OCI-LY7 (cell line): ENCODE results near the gene TMEM41B. TPM values are rescaled to one million over a fixed set of nuclear protein-coding genes. Genes with fewer than 3 reads are reported as not detected.

Experiments used
- BruUV-seq: library from RNA; stranded (reverse); fragments of 400-500 nt; replicated peaks from 2 replicates; lab custom pipeline; 2021; lab: Mats Ljungman, UMichigan
- CTCF ChIA-PET: fragments of 300-600 bp; sonication (Branson Sonifier 250); formaldehyde crosslinking; loops from one replicate; lab custom pipeline; 2022; ENCODE audit warnings: antibody characterized with exemption; ENCODE audit not compliant: unreplicated experiment; lab: Charles Lee
- POLR2A ChIA-PET: fragments of 300-600 bp; sonication (Branson Sonifier 250); formaldehyde crosslinking; loops from one replicate; lab custom pipeline; 2022; ENCODE audit warnings: antibody characterized with exemption; lab: Charles Lee
- DNase-seq: peaks from one replicate; pipeline ENCODE4 v3.0.0-alpha.2; 2015; ENCODE audit warnings: low spot score
- H2AFZ ChIP-seq: fragments of 200-600 bp; sonication (generic), shearing (Covaris generic); 2 replicates; pipeline ENCODE4 v1.6.1; 2014; ENCODE audit warnings: mild to moderate bottlenecking, antibody characterized with exemption, low read length, moderate library complexity
- H3K27ac ChIP-seq: fragments of 200-600 bp; sonication (generic); 2 replicates; pipeline ENCODE4 v1.5.1; 2014; ENCODE audit warnings: mixed run types, low read depth, mild to moderate bottlenecking, moderate library complexity, low read length, inconsistent platforms; ENCODE audit not compliant: poor library complexity, severe bottlenecking
- H3K36me3 ChIP-seq: fragments of 200-600 bp; sonication (generic); 2 replicates; pipeline ENCODE4 v1.6.1; 2014; ENCODE audit warnings: mild to moderate bottlenecking, antibody characterized with exemption, low read length, moderate library complexity, mixed read lengths; ENCODE audit not compliant: insufficient read depth
- H3K4me1 ChIP-seq: fragments of 200-600 bp; sonication (generic); 2 replicates; pipeline ENCODE4 v1.5.1; 2014; ENCODE audit warnings: mild to moderate bottlenecking, low read length; ENCODE audit not compliant: insufficient read depth, poor library complexity, severe bottlenecking
- H3K4me2 ChIP-seq: fragments of 200-600 bp; sonication (generic); 2 replicates; pipeline ENCODE4 v1.6.1; 2014; ENCODE audit warnings: mild to moderate bottlenecking, low read length
- H3K4me3 ChIP-seq: fragments of 200-600 bp; sonication (generic); 2 replicates; pipeline ENCODE4 v1.5.1; 2014; ENCODE audit warnings: mild to moderate bottlenecking, low read depth, low read length; ENCODE audit not compliant: poor library complexity, severe bottlenecking
- H3K79me2 ChIP-seq: fragments of 200-600 bp; sonication (generic); 2 replicates; pipeline ENCODE4 v1.6.1; 2016; ENCODE audit warnings: low read depth, mild to moderate bottlenecking, low read length, moderate library complexity, mixed read lengths; ENCODE audit not compliant: insufficient read depth
- H3K9me2 ChIP-seq: fragments of 200-600 bp; sonication (generic); 2 replicates; pipeline ENCODE4 v1.6.1; 2016; ENCODE audit warnings: mild to moderate bottlenecking, low read length, mixed read lengths; ENCODE audit not compliant: insufficient read depth
- H3K9me3 ChIP-seq: fragments of 200-600 bp; sonication (generic); 2 replicates; pipeline ENCODE4 v1.6.1; 2014; ENCODE audit warnings: mild to moderate bottlenecking, mixed run types, low read length, mixed read lengths
- H4K20me1 ChIP-seq: fragments of 200-600 bp; sonication (generic); 2 replicates; pipeline ENCODE4 v1.6.1; 2014; ENCODE audit warnings: mild to moderate bottlenecking, antibody characterized with exemption, low read length, moderate library complexity, mixed read lengths; ENCODE audit not compliant: insufficient read depth
- CTCF ChIP-seq: fragments of 200-600 bp; sonication (generic); conservative IDR thresholded peaks from 2 replicates; pipeline ENCODE4 v1.5.1; 2014; ENCODE audit warnings: mild to moderate bottlenecking, antibody characterized with exemption, low read length, moderate library complexity, mixed read lengths
- EZH2phosphoT487 ChIP-seq: fragments of 200-600 bp; sonication (generic); IDR thresholded peaks from 2 replicates; pipeline ENCODE4 v1.6.1; 2018; ENCODE audit warnings: low read depth, borderline replicate concordance, mild to moderate bottlenecking, mixed run types, antibody characterized with exemption, low read length, moderate library complexity, mixed read lengths
- intact Hi-C: fragments of 100-400 bp; cut with micrococcal nuclease; formaldehyde crosslinking; loops from one replicate; pipeline ENCODE4 v1.10.0; 2022; ENCODE audit not compliant: unreplicated experiment
- total RNA-seq, 2 experiments: library from RNA; depleted of rRNA in 1 of 2; stranded (reverse); fragments of >200 nt in 1 of 2; shearing (Covaris generic) in 1 of 2; gene quantifications; 2 replicates each; pipeline ENCODE4 v1.2.3, GENCODE V29; 2014 to 2022

Gene TMEM41B
- total RNA-seq, 2 experiments from 2014 or later: 44.3 to 46.9 TPM

GRCh38 chr11:9313648-9314290 is 624 bp downstream of the TMEM41B start:
- no peaks in the 10 kb centered on the region for H3K9me3 ChIP-seq
- H3K4me2 ChIP-seq: peak overlapping the region; percentile 90
- ChIA-PET CTCF (no interaction called here), POLR2A (interaction anchor here (0.6 to 1.6 kb wide), 19 partner anchors 9 to 1138 kb away, joined by 3 to 12 read pairs (median 3); no protein-coding TSS in a partner anchor)
- peak overlapping the region; percentile 98 for H3K4me3 ChIP-seq
- intact Hi-C loops: loop anchor here (1.0 to 5.0 kb wide), 4 partner anchors 71 to 349 kb away; partner anchors contain the start of genes IPO7 and TMEM9B
- H3K9me2 ChIP-seq: no peaks in the 10 kb centered on the region
- peaks cover 9% of the 10 kb centered on the region; the same call in 1 of the 2 replicates for H4K20me1 ChIP-seq
- peak overlapping the region; percentile 84 for H2AFZ ChIP-seq
- H3K79me2 ChIP-seq: peaks cover 54% of the 10 kb centered on the region
- BruUV-seq: TSS peak; percentile 66
- H3K27ac ChIP-seq: peak overlapping the region; percentile 85
- H3K36me3 ChIP-seq: peaks cover 22% of the 10 kb centered on the region
- TF ChIP-seq CTCF: no peak
- no peak for TF ChIP-seq EZH2phosphoT487
- DNase-seq: peak; percentile 52
- peaks cover 27% of the 10 kb centered on the region for H3K4me1 ChIP-seq

GRCh38 chr11:9310485-9311090 is 3.8 kb downstream of the TMEM41B start:
- intact Hi-C loops: loop anchor here (5.0 kb wide), 1 partner anchor 302 kb away; no protein-coding TSS in a partner anchor
- Histone ChIP-seq H3K4me1 (peaks cover 23% of the 10 kb centered on the region), H3K27ac (no peak overlapping the region), H2AFZ (no peak overlapping the region), H3K4me3 (no peak overlapping the region), H3K79me2 (peaks cover 79% of the 10 kb centered on the region), H3K9me2 (no peaks in the 10 kb centered on the region), H3K4me2 (no peak overlapping the region), H3K36me3 (peaks cover 26% of the 10 kb centered on the region), H4K20me1 (peaks cover 9% of the 10 kb centered on the region; the same call in 1 of the 2 replicates), H3K9me3 (no peaks in the 10 kb centered on the region)
- ChIA-PET POLR2A (interaction anchor here (0.6 to 1.2 kb wide), 6 partner anchors 8 to 849 kb away, joined by 3 to 16 read pairs (median 4); no protein-coding TSS in a partner anchor), CTCF (no interaction called here)
- BruUV-seq: no TSS peak
- no peak for DNase-seq
- TF ChIP-seq CTCF (no peak), EZH2phosphoT487 (no peak)
